H1 (cell line): ENCODE measurements around the gene CEP57L1. TPM values are rescaled to one million over a fixed set of nuclear protein-coding genes. Genes with fewer than 3 reads are reported as not detected.

ENCODE experiments used
- HDAC6 ChIP-seq: IDR thresholded peaks from one replicate; pipeline ENCODE4 v1.7.1; 2012; ENCODE audit warnings: low read depth, mild to moderate bottlenecking, inconsistent platforms, low read length, moderate library complexity
- POU5F1 ChIP-seq: IDR thresholded peaks from 2 replicates; pipeline ENCODE4 v1.6.1; 2011; ENCODE audit warnings: low read depth, mild to moderate bottlenecking, low read length, moderate library complexity
- SP4 ChIP-seq: IDR thresholded peaks from 2 replicates; pipeline ENCODE4 v1.6.1; 2012; ENCODE audit warnings: low read length, inconsistent platforms
- TBP ChIP-seq: IDR thresholded peaks from 2 replicates; pipeline ENCODE4 v1.6.1; 2011; ENCODE audit warnings: low read depth, low read length, improper control_type of control experiment
- polyA plus RNA-seq, 7 experiments: library from polyadenylated mRNA; depleted of rRNA in 3 of 7; stranded (reverse) in 5 of 7; unstranded in 2 of 7; fragments of >200 nt in 5 of 7; fragments of 200-250 nt in 2 of 7; gene quantifications; 1 replicate in 5 of 7; 2 replicates in 1 of 7; 4 replicates in 1 of 7; pipeline versions ENCODE4 v1.2.1 to v1.2.3, GENCODE V29; 2011 to 2013; ENCODE audit warnings: missing spikeins in 2 of 7, mixed read lengths in 2 of 7
- total RNA-seq: library from RNA; stranded (reverse); fragmentation: NEBNext Ultra II Directional; extraction: Animal tissue kit (Norgen Biotek cat#: 25700); gene quantifications from 2 replicates; pipeline ENCODE4 v1.2.1, GENCODE V29; 2021
- TF ChIP-seq, protein P1 (sequence below): IDR thresholded peaks from 2 replicates; pipeline ENCODE4 v1.6.1; 2011; ENCODE audit warnings: low read depth, mild to moderate bottlenecking, low read length; ENCODE audit not compliant: insufficient read depth

CEP57L1 gene
- total and polyA plus RNA-seq, 2 of the 8 experiments (the other 6 are each of a cell fraction or from before 2014, with no cell fraction given), result 3.6 to 11.5 TPM

DNA sequence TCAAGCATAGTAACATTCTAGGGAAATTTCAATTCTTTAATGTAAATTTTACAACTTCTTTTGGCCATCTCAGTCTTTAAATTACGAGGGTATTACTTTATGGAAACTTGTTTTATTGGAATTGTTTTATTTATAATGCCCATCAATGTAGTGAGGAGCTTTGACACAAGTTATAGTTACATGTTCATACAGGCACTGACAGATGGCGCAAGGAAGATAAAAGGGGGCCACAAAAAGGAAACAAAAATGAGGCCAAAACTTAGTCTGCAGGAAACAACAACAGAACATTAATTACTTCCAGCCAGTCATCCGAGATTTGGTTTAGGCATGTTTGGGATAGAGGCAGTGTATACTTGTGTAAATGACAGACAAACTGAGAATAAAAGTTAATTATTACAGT is 18.9 kb upstream of the CEP57L1 start (continued):
- TF ChIP-seq, protein P1, sequence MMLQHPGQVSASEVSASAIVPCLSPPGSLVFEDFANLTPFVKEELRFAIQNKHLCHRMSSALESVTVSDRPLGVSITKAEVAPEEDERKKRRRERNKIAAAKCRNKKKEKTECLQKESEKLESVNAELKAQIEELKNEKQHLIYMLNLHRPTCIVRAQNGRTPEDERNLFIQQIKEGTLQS, result no peak
- TF ChIP-seq HDAC6 (no peak), SP4 (no peak), TBP (no peak), POU5F1 (no peak)
- TF ChIP-seq, all 59 proteins: peak for 0
